HepG2 (cell line): Measurements from ENCODE around the gene RAD1. TPM values are rescaled to one million over a fixed set of nuclear protein-coding genes. Genes with fewer than 3 reads are reported as not detected.
A peak's percentile ranks its signal among the peaks of the same experiment; 100 is the strongest.

ENCODE experiments used
- BHLHE40 ChIP-seq: IDR thresholded peaks from 2 replicates; pipeline ENCODE4 v1.6.1; 2011; ENCODE audit warnings: low read length, improper control_type of control experiment
- CHCHD3 ChIP-seq: sonication (generic); formaldehyde crosslinking; IDR thresholded peaks from 2 replicates; pipeline ENCODE4 v1.8.0; 2022; ENCODE audit warnings: mild to moderate bottlenecking, missing genetic modification reagents, moderate library complexity
- CHD2 ChIP-seq: IDR thresholded peaks from 2 replicates; pipeline ENCODE4 v1.6.1; 2011; ENCODE audit warnings: low read depth, low read length, improper control_type of control experiment
- DMAP1 ChIP-seq: IDR thresholded peaks from 2 replicates; pipeline ENCODE4 v1.6.1; 2016
- ERF ChIP-seq: IDR thresholded peaks from 2 replicates; pipeline ENCODE4 v1.6.1; 2018; ENCODE audit warnings: missing biosample characterization, missing genetic modification reagents
- GABPA ChIP-seq, 2 experiments: IDR thresholded peaks; 2 replicates each; pipeline ENCODE4 v1.6.1; 2011 to 2016; ENCODE audit warnings: low read depth in 2 of 2, low read length in 1 of 2, missing biosample characterization in 1 of 2, missing genetic modification characterization in 1 of 2
- KLF6 ChIP-seq: IDR thresholded peaks from 2 replicates; pipeline ENCODE4 v1.8.0; 2016; ENCODE audit warnings: missing biosample characterization, missing genetic modification reagents
- LCORL ChIP-seq, 2 experiments: fragments of 450-650 bp in 1 of 2; sonication (generic) in 1 of 2; formaldehyde crosslinking in 1 of 2; IDR thresholded peaks; 2 replicates each; pipeline versions ENCODE4 v1.5.0 to v1.6.1; 2017 to 2020; ENCODE audit warnings: antibody characterized with exemption in 1 of 2, missing genetic modification reagents in 1 of 2
- MAF1 ChIP-seq: sonication (generic); formaldehyde crosslinking; IDR thresholded peaks from 2 replicates; pipeline ENCODE4 v1.5.0; 2020; ENCODE audit warnings: missing genetic modification reagents, borderline replicate concordance
- NFATC3 ChIP-seq: sonication (generic); formaldehyde crosslinking; IDR thresholded peaks from 2 replicates; pipeline ENCODE4 v1.5.1; 2020; ENCODE audit warnings: mild to moderate bottlenecking, missing genetic modification reagents
- PAF1 ChIP-seq: IDR thresholded peaks from 2 replicates; pipeline ENCODE4 v1.6.1; 2016; ENCODE audit warnings: missing genetic modification reagents, missing compliant biosample characterization
- POLR2AphosphoS5 ChIP-seq: IDR thresholded peaks from 2 replicates; pipeline ENCODE4 v1.6.1; 2012; ENCODE audit warnings: low read depth, low read length
- RBM39 ChIP-seq: fragments of 200-400 bp; formaldehyde crosslinking; IDR thresholded peaks from one replicate; pipeline ENCODE4 v1.6.1; 2018; ENCODE audit warnings: antibody characterized with exemption, mild to moderate bottlenecking, low read depth, low read length; ENCODE audit not compliant: poor library complexity, severe bottlenecking
- REXO4 ChIP-seq: sonication (generic); formaldehyde crosslinking; IDR thresholded peaks from 2 replicates; pipeline ENCODE4 v1.8.0; 2022; ENCODE audit warnings: missing genetic modification reagents, mild to moderate bottlenecking, borderline replicate concordance
- RFXANK ChIP-seq: IDR thresholded peaks from 2 replicates; pipeline ENCODE4 v1.6.1; 2016
- SRY ChIP-seq: sonication (generic); formaldehyde crosslinking; IDR thresholded peaks from 2 replicates; pipeline ENCODE4 v1.8.0; 2022; ENCODE audit warnings: mild to moderate bottlenecking, missing genetic modification reagents
- SUZ12 ChIP-seq: fragments of 150-350 bp; IDR thresholded peaks from 2 replicates; pipeline ENCODE4 v1.6.1; 2014; ENCODE audit warnings: low read depth, low read length
- ZBTB42 ChIP-seq: sonication (generic); formaldehyde crosslinking; IDR thresholded peaks from 2 replicates; pipeline ENCODE4 v1.5.0; 2020; ENCODE audit warnings: mild to moderate bottlenecking, missing genetic modification reagents
- ZFP62 ChIP-seq: sonication (generic); formaldehyde crosslinking; IDR thresholded peaks from 2 replicates; pipeline ENCODE4 v1.4.0; 2020; ENCODE audit warnings: missing genetic modification reagents
- ZIK1 ChIP-seq: sonication (generic); formaldehyde crosslinking; IDR thresholded peaks from 2 replicates; pipeline ENCODE4 v1.5.0; 2020; ENCODE audit warnings: mild to moderate bottlenecking, low read depth, missing genetic modification reagents, borderline replicate concordance
- ZNF317 ChIP-seq: sonication (generic); formaldehyde crosslinking; IDR thresholded peaks from 2 replicates; pipeline ENCODE4 v1.5.0; 2020; ENCODE audit warnings: mild to moderate bottlenecking, missing genetic modification reagents
- ZNF552 ChIP-seq: sonication (generic); formaldehyde crosslinking; IDR thresholded peaks from 2 replicates; pipeline ENCODE4 v1.9.0; 2022; ENCODE audit warnings: missing genetic modification reagents, mild to moderate bottlenecking, borderline replicate concordance
- ZNF562 ChIP-seq: sonication (generic); formaldehyde crosslinking; IDR thresholded peaks from 2 replicates; pipeline ENCODE4 v1.8.0; 2022; ENCODE audit warnings: missing genetic modification reagents, borderline replicate concordance
- polyA plus RNA-seq, 8 experiments: library from polyadenylated mRNA; depleted of rRNA in 3 of 8; stranded (reverse) in 7 of 8; unstranded in 1 of 8; fragments of >200 nt; fragmentation: Illumina TruSeq in 4 of 8; extraction: Trizol in 4 of 8; gene quantifications; 2 replicates each; pipeline versions ENCODE4 v1.2.1 to v1.2.3, GENCODE V29; 2011 to 2016; ENCODE audit warnings: low read depth in 4 of 8, missing spikeins in 1 of 8, mixed read lengths in 1 of 8; ENCODE audit not compliant: insufficient read depth in 1 of 8
- total RNA-seq, 5 experiments: library from RNA; depleted of rRNA; stranded (reverse); fragments of >200 nt; fragmentation: Illumina TruSeq; extraction: Trizol; gene quantifications; 2 replicates each; pipeline ENCODE4 v1.2.3, GENCODE V29; 2016; ENCODE audit warnings: low read depth in 1 of 5
- TF ChIP-seq, protein P1 (sequence below): sonication (generic); formaldehyde crosslinking; IDR thresholded peaks from 2 replicates; pipeline ENCODE4 v1.9.0; 2021; ENCODE audit warnings: missing genetic modification reagents, mild to moderate bottlenecking, borderline replicate concordance
- TF ChIP-seq, protein P2 (sequence below): sonication (generic); formaldehyde crosslinking; IDR thresholded peaks from 2 replicates; pipeline ENCODE4 v1.8.0; 2022; ENCODE audit warnings: mild to moderate bottlenecking, missing genetic modification reagents, moderate library complexity
- TF ChIP-seq, protein P3 (sequence below): sonication (generic); formaldehyde crosslinking; IDR thresholded peaks from 2 replicates; pipeline ENCODE4 v1.4.0; 2020; ENCODE audit warnings: missing genetic modification reagents

The RAD1 gene
- total and polyA plus RNA-seq, 2 of the 13 experiments (the other 11 are each of a cell fraction or from before 2014, with no cell fraction given), result 14.7 to 39.1 TPM

DNA sequence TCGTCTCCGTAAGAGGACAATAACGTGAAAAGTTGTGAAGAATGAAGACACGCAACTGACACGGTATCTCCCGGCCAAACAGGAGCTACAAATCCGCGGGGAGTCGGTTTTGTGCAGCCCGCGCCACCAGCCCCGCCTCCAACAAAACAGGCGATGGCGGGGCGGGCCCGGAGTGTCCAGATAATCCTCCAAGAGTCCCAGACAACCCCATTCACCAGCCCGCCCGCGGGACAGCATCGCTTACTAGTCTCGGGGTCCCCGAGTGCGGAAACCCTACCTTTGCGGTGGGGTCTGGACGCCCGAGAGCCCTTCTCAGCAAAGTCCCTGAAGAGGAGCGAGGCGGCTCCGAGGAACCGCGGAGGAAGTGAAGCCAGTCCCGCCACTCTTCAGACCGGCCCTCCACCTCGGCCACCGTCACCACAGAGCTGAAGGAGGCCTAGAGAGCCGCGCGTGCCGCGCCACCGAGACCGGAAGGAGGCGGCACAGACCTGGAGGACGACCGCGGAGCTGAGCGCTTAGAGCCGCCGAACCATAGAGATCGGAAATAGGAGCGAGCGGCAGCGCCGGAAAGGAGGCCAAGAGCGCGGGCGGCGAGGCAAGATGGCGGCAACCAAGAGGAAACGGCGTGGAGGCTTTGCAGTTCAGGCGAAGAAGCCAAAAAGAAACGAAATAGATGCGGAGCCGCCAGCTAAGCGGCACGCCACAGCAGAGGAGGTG, at the start of gene RAD1, which contains the start of gene BRIX1 (continued):
- TF ChIP-seq RBM39, result peak; percentile 77
- peak; percentile 92; the same call in 1 of the 2 replicates for TF ChIP-seq DMAP1 (CRISPR knock-in tag)
- TF ChIP-seq MAF1, result no peak; the same call in 1 of the 2 replicates
- TF ChIP-seq BHLHE40, result peak; percentile 72
- TF ChIP-seq CHD2, result no peak
- TF ChIP-seq KLF6 (CRISPR knock-in tag), result 0 out of 2 replicates have a peak, but pooled peaks have one; percentile 78
- peak; percentile 89 for TF ChIP-seq POLR2AphosphoS5
- no peak; the same call in 1 of the 2 replicates for TF ChIP-seq ZIK1 (CRISPR knock-in tag)
- TF ChIP-seq CHCHD3 (CRISPR knock-in tag), result no peak
- peak; percentile 84; the same call in 1 of the 2 replicates for TF ChIP-seq ZNF552 (CRISPR knock-in tag)
- no peak for TF ChIP-seq LCORL (IDR thresholded peaks at IDR 0.05)
- peak; percentile 80; the same call in 1 of the 2 replicates for TF ChIP-seq LCORL (CRISPR knock-in tag; IDR thresholded peaks at IDR 0.05)
- TF ChIP-seq, protein P1, sequence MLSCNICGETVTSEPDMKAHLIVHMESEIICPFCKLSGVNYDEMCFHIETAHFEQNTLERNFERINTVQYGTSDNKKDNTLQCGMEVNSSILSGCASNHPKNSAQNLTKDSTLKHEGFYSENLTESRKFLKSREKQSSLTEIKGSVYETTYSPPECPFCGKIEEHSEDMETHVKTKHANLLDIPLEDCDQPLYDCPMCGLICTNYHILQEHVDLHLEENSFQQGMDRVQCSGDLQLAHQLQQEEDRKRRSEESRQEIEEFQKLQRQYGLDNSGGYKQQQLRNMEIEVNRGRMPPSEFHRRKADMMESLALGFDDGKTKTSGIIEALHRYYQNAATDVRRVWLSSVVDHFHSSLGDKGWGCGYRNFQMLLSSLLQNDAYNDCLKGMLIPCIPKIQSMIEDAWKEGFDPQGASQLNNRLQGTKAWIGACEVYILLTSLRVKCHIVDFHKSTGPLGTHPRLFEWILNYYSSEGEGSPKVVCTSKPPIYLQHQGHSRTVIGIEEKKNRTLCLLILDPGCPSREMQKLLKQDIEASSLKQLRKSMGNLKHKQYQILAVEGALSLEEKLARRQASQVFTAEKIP (CRISPR knock-in tag), result no peak
- TF ChIP-seq, protein P2, sequence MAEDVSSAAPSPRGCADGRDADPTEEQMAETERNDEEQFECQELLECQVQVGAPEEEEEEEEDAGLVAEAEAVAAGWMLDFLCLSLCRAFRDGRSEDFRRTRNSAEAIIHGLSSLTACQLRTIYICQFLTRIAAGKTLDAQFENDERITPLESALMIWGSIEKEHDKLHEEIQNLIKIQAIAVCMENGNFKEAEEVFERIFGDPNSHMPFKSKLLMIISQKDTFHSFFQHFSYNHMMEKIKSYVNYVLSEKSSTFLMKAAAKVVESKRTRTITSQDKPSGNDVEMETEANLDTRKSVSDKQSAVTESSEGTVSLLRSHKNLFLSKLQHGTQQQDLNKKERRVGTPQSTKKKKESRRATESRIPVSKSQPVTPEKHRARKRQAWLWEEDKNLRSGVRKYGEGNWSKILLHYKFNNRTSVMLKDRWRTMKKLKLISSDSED (CRISPR knock-in tag), result no peak
- no peak for TF ChIP-seq SUZ12
- TF ChIP-seq ZBTB42 (CRISPR knock-in tag), result no peak
- peak; percentile 90 for TF ChIP-seq GABPA (IDR thresholded peaks at IDR 0.05; ENCODE audit: low read depth, low read length)
- TF ChIP-seq GABPA (CRISPR knock-in tag; IDR thresholded peaks at IDR 0.05; ENCODE audit: low read depth), result peak; percentile 98
- no peak for TF ChIP-seq PAF1
- TF ChIP-seq ERF (CRISPR knock-in tag), result peak; percentile 83
- TF ChIP-seq ZNF317 (CRISPR knock-in tag), result peak; percentile 41; the same call in 1 of the 2 replicates
- TF ChIP-seq SRY (CRISPR knock-in tag), result 0 out of 2 replicates have a peak, but pooled peaks have one; percentile 44
- TF ChIP-seq ZNF562 (CRISPR knock-in tag), result no peak
- no peak for TF ChIP-seq NFATC3
- TF ChIP-seq ZFP62 (CRISPR knock-in tag), result no peak
- TF ChIP-seq, protein P3, sequence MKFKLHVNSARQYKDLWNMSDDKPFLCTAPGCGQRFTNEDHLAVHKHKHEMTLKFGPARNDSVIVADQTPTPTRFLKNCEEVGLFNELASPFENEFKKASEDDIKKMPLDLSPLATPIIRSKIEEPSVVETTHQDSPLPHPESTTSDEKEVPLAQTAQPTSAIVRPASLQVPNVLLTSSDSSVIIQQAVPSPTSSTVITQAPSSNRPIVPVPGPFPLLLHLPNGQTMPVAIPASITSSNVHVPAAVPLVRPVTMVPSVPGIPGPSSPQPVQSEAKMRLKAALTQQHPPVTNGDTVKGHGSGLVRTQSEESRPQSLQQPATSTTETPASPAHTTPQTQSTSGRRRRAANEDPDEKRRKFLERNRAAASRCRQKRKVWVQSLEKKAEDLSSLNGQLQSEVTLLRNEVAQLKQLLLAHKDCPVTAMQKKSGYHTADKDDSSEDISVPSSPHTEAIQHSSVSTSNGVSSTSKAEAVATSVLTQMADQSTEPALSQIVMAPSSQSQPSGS (CRISPR knock-in tag), result peak; percentile 52
- TF ChIP-seq RFXANK, result no peak
- TF ChIP-seq REXO4 (CRISPR knock-in tag), result no peak
